ENCODE measurements around the gene GHR.

GRCh38 chr5:42689391-42689790 is 266.2 kb downstream of the GHR start:
- TF ChIP-seq POLR2A (IDR thresholded peaks at IDR 0.05) (no peak), EP300 (IDR thresholded peaks at IDR 0.05) (no peak)
